HTERT RPE-1 (cell line): ENCODE data around the gene TRIM6.
"Not testable (repeated sequence)": the region's sequence is repeated elsewhere in the genome, so short reads cannot be mapped to it uniquely, and the experiment has no call there.

Source experiments
- in situ Hi-C: fragments of 300-500 bp; cut with MboI; formaldehyde crosslinking; loops from 4 replicates; pipeline ENCODE4 v1.14.3; 2020; ENCODE audit warnings: low sequenced_read_pairs

Gene TRIM6

GRCh38 chr11:5596607-5597201 is at the start of gene TRIM6:
TSS of gene TRIM6 (plus strand) at chr11:5596637. CDS start at chr11:5596898, 261 bp downstream.
- in situ Hi-C loops = no loop called here

- in situ Hi-C loops = no loop called here
These were observed 48.5 kb upstream of the TRIM6 start for GRCh38 chr11:5547982-5548381.

- in situ Hi-C loops = no loop called here
These were observed 48.0 kb upstream of the TRIM6 start, which contains the start of gene OR52H1 for GRCh38 chr11:5548440-5548839. TSS of gene OR52H1 (minus strand) at chr11:5548540. CDS start at chr11:5545505, 3,035 bp downstream.

- in situ Hi-C loops = no loop called here
These were observed 45.9 kb upstream of the TRIM6 start for GRCh38 chr11:5550440-5551095.

GRCh38 chr11:5553343-5553742 is 43.1 kb upstream of the TRIM6 start:
- in situ Hi-C loops = no loop called here

- in situ Hi-C loops = no loop called here
These were observed 39.7 kb upstream of the TRIM6 start for GRCh38 chr11:5556596-5557188.

- in situ Hi-C loops = no loop called here
These were observed 38.7 kb upstream of the TRIM6 start for GRCh38 chr11:5557751-5558150.

GRCh38 chr11:5564259-5565019 is 32.0 kb upstream of the TRIM6 start:
- in situ Hi-C loops = no loop called here

- in situ Hi-C loops = no loop called here
These were observed 21.8 kb upstream of the TRIM6 start for GRCh38 chr11:5574654-5575053.

GRCh38 chr11:5575152-5575551 is 21.3 kb upstream of the TRIM6 start:
- in situ Hi-C loops = no loop called here

GRCh38 chr11:5577101-5577500 is 19.3 kb upstream of the TRIM6 start:
- in situ Hi-C loops = no loop called here

GRCh38 chr11:5580577-5580976 is 15.9 kb upstream of the TRIM6 start, which contains the start of gene OR52B6:
TSS of gene OR52B6 (plus strand) at chr11:5580877. CDS start at chr11:5580877, 0 bp downstream.
- in situ Hi-C loops = no loop called here

- in situ Hi-C loops = no loop called here
These were observed 15.4 kb upstream of the TRIM6 start for GRCh38 chr11:5581014-5581413.

GRCh38 chr11:5584458-5584857 is 12.0 kb upstream of the TRIM6 start:
- in situ Hi-C loops = not testable (repeated sequence)

- in situ Hi-C loops = not testable (repeated sequence)
These were observed 6.5 kb upstream of the TRIM6 start for GRCh38 chr11:5589906-5590305.

GRCh38 chr11:5591613-5592012 is 4.8 kb upstream of the TRIM6 start:
- in situ Hi-C loops = no loop called here

GRCh38 chr11:5592615-5593014 is 3.8 kb upstream of the TRIM6 start:
- in situ Hi-C loops = no loop called here

- in situ Hi-C loops = no loop called here
These were observed 3.3 kb upstream of the TRIM6 start for GRCh38 chr11:5593146-5593545.

- in situ Hi-C loops = no loop called here
These were observed 1.5 kb downstream of the TRIM6 start for GRCh38 chr11:5597953-5598352.

- in situ Hi-C loops = no loop called here
These were observed 4.0 kb downstream of the TRIM6 start for GRCh38 chr11:5600374-5600851.

GRCh38 chr11:5602791-5603190 is 6.4 kb downstream of the TRIM6 start:
- in situ Hi-C loops = not testable (repeated sequence)
